Measurements from ENCODE around the gene LRRC28. TPM values are rescaled to one million over a fixed set of nuclear protein-coding genes. Genes with fewer than 3 reads are reported as not detected.

Gene LRRC28
- total RNA-seq, 1 donor from 2014 or later = 34.2 TPM

DNA sequence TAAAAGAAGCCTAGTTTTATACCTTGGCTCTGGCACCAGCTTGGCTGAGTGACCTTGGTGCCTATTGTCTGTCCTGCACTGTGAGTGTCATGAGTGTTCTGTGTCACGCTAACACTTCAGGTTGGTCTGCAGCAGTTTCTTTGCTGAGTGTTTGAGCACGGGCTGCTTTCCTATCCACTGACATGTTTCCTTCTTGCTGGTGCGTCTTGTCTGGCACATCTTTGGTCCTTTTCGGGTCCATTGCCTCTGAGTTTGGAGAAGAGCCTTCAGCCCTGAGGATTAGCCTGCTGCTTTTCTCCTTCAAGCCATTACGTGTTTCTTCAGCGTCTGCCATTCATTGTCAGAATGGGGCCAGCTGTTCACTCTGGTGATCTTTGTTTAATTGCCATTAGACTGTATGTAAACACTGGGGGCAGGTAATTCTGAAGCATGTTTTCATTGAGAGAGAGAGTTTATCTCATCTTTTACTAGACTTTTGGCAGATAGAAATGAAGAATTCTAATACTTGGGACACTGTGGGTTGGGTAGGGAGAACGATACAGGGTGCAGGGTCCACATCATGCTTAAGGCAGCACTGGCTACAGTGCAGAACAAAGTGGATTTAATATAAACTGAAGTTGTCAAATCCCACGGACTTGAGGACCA is 55.5 kb downstream of the LRRC28 start:
- H3K27me3 ChIP-seq (ENCODE audit: control insufficient read depth, insufficient read depth, low read length) = no peaks in the 10 kb centered on the region
- no peaks in the 10 kb centered on the region for H3K36me3 ChIP-seq (ENCODE audit: control insufficient read depth, insufficient read depth, low read length)
- TF ChIP-seq, protein P1, sequence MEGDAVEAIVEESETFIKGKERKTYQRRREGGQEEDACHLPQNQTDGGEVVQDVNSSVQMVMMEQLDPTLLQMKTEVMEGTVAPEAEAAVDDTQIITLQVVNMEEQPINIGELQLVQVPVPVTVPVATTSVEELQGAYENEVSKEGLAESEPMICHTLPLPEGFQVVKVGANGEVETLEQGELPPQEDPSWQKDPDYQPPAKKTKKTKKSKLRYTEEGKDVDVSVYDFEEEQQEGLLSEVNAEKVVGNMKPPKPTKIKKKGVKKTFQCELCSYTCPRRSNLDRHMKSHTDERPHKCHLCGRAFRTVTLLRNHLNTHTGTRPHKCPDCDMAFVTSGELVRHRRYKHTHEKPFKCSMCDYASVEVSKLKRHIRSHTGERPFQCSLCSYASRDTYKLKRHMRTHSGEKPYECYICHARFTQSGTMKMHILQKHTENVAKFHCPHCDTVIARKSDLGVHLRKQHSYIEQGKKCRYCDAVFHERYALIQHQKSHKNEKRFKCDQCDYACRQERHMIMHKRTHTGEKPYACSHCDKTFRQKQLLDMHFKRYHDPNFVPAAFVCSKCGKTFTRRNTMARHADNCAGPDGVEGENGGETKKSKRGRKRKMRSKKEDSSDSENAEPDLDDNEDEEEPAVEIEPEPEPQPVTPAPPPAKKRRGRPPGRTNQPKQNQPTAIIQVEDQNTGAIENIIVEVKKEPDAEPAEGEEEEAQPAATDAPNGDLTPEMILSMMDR (IDR thresholded peaks at IDR 0.05; ENCODE audit: insufficient read depth, low read length, poor library complexity, severe bottlenecking) = no peak
- DNase-seq (ENCODE audit: low read depth) = no peak
- no peak overlapping the region for H3K4me3 ChIP-seq (ENCODE audit: low read depth, low read length)

DNA sequence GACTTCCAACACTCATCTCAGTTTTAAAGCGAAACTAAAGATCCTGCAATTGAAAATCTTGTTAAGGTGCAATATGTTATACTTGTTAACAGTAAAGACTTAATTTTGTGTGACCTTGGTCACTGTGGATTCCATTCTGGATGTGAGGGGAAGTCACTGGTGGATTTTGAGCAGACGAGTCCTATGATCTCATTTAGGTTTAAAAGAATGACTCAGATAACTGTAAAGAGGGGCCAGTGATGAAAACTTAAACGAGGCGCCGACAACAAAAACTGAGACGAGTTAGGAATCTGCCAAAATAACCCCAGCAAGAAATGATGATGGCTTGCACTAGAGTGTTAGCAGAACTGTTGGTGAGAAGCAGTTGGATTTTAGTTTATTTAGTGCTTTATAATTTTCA is 56.5 kb downstream of the LRRC28 start:
- no peaks in the 10 kb centered on the region for H3K36me3 ChIP-seq (ENCODE audit: control insufficient read depth, insufficient read depth, low read length)
- TF ChIP-seq, protein P1 (IDR thresholded peaks at IDR 0.05; ENCODE audit: insufficient read depth, low read length, poor library complexity, severe bottlenecking) = no peak
- no peak for DNase-seq (ENCODE audit: low read depth)
- no peak overlapping the region for H3K4me3 ChIP-seq (ENCODE audit: low read depth, low read length)
- no peaks in the 10 kb centered on the region for H3K27me3 ChIP-seq (ENCODE audit: control insufficient read depth, insufficient read depth, low read length)

DNA sequence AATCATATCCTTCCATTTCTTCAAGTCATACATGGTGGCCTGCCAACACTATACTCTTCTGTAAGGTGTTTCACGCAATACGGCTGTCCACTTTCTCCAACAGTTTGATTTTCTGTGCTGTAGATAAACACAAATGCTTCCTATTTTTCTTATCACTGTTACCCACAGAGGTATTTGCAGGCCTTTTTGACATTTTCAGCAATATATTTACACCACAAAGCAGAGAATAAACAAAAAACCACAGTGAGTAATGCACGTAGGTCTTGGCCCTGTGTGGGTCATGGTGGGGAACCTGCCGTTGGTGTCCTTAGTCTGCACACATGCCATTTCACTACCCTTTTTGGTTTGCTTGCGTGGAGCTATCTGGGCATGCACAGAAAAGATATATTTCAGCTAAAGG is 59.5 kb downstream of the LRRC28 start:
- no peaks in the 10 kb centered on the region for H3K27me3 ChIP-seq (ENCODE audit: control insufficient read depth, insufficient read depth, low read length)
- no peaks in the 10 kb centered on the region for H3K36me3 ChIP-seq (ENCODE audit: control insufficient read depth, insufficient read depth, low read length)
- H3K4me3 ChIP-seq (ENCODE audit: low read depth, low read length) = no peak overlapping the region
- DNase-seq (ENCODE audit: low read depth) = no peak
- TF ChIP-seq, protein P1 (IDR thresholded peaks at IDR 0.05; ENCODE audit: insufficient read depth, low read length, poor library complexity, severe bottlenecking) = no peak

DNA sequence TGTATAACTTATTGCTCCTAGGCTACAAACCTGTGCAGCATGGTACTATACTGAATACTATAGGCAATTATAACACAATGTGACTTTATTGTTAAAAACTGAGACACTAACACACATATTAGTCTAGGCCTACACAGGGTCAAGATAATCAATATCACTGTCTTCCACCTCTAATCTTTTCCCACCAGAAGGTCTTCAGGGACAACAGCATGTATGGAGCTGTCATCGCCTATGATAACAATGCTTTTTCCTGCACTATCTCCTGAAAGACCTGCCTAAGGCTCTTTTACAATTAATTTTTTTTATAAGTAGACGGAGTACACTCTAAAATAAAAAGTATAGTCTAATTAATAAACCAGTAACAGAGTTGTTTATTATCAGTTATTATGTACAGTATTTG is 60.9 kb downstream of the LRRC28 start:
- no peak overlapping the region for H3K4me3 ChIP-seq (ENCODE audit: low read depth, low read length)
- H3K27me3 ChIP-seq (ENCODE audit: control insufficient read depth, insufficient read depth, low read length) = no peaks in the 10 kb centered on the region
- no peak for DNase-seq (ENCODE audit: low read depth)
- no peaks in the 10 kb centered on the region for H3K36me3 ChIP-seq (ENCODE audit: control insufficient read depth, insufficient read depth, low read length)
- TF ChIP-seq, protein P1 (IDR thresholded peaks at IDR 0.05; ENCODE audit: insufficient read depth, low read length, poor library complexity, severe bottlenecking) = no peak

DNA sequence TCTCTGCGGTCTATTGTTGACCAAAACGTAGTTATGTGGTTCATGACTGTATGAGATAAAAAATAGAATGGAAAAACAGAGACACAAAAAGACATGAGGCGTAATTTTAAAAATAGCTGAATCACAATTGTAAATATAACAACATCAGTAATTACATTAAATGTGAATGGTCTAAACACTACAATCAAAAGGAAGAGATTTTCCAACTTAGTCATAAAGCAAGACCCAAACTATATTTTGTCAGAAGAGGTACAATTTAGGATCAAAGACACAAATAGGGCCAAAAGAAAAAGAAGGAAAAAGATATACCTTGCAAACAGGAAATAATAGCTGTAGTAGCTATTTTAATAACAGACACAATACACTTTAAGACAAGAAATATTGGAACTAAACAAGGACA is 61.5 kb downstream of the LRRC28 start:
- Histone ChIP-seq H3K4me3 (ENCODE audit: low read depth, low read length) (no peak overlapping the region), H3K36me3 (ENCODE audit: control insufficient read depth, insufficient read depth, low read length) (no peaks in the 10 kb centered on the region), H3K27me3 (ENCODE audit: control insufficient read depth, insufficient read depth, low read length) (no peaks in the 10 kb centered on the region)
- TF ChIP-seq, protein P1 (IDR thresholded peaks at IDR 0.05; ENCODE audit: insufficient read depth, low read length, poor library complexity, severe bottlenecking) = no peak
- DNase-seq (ENCODE audit: low read depth) = no peak

DNA sequence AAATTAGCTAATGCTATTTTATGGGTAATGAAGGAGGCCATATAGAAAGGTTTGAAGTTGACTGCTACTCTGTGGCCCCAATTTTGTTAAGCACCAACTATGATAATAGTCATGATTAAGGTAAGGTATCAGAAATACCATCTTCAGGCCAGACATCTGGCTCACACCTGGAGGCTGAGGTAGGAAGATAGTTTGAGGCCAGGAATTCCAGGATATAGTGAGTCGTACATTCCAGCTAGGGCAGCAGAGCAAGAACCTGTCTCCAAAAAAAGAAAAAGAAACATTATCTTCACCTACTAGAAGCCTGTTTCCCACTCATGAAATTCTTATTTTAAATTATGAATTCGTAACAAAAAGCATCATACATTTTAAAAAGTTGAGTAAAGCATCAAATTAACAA is 64.4 kb downstream of the LRRC28 start:
- DNase-seq (ENCODE audit: low read depth) = no peak
- TF ChIP-seq, protein P1 (IDR thresholded peaks at IDR 0.05; ENCODE audit: insufficient read depth, low read length, poor library complexity, severe bottlenecking) = no peak
- Histone ChIP-seq H3K4me3 (ENCODE audit: low read depth, low read length) (no peak overlapping the region), H3K27me3 (ENCODE audit: control insufficient read depth, insufficient read depth, low read length) (no peaks in the 10 kb centered on the region), H3K36me3 (ENCODE audit: control insufficient read depth, insufficient read depth, low read length) (no peaks in the 10 kb centered on the region)
